SK-N-MC (cell line): ENCODE measurements around the gene UGT1A10.

ENCODE experiments used
- DNase-seq: peaks from one replicate; pipeline ENCODE4 v3.0.0-alpha.2; 2011; ENCODE audit warnings: low read depth, low spot score
- H3K27ac ChIP-seq: fragments of 200-600 bp; sonication (generic); 2 replicates; pipeline ENCODE4 v1.5.1; 2016; ENCODE audit warnings: mixed run types
- H3K36me3 ChIP-seq: fragments of 200-600 bp; sonication (generic); 2 replicates; pipeline ENCODE4 v1.6.1; 2017; ENCODE audit warnings: antibody characterized with exemption, low read length, mixed read lengths; ENCODE audit not compliant: insufficient read depth
- H3K4me3 ChIP-seq: fragments of 200-600 bp; sonication (generic); 2 replicates; pipeline ENCODE4 v1.5.1; 2016
- H3K9ac ChIP-seq: fragments of 200-600 bp; sonication (generic); 2 replicates; pipeline ENCODE4 v1.8.0; 2017; ENCODE audit warnings: mixed run types, mixed read lengths; ENCODE audit not compliant: insufficient read length
- H3K9me3 ChIP-seq: fragments of 200-600 bp; sonication (generic); 2 replicates; pipeline ENCODE4 v1.6.1; 2017; ENCODE audit warnings: low read depth, mild to moderate bottlenecking, antibody characterized with exemption, low read length, moderate library complexity, mixed read lengths
- EZH2 ChIP-seq: fragments of 200-600 bp; sonication (generic); IDR thresholded peaks from one replicate; pipeline ENCODE4 v1.6.1; 2017; ENCODE audit warnings: antibody characterized with exemption
- FOXP2 ChIP-seq: optimal IDR thresholded peaks from 2 replicates; pipeline ENCODE3; 2011; ENCODE audit warnings: mild to moderate bottlenecking, moderate library complexity; ENCODE audit not compliant: insufficient read depth; ENCODE audit errors: extremely low read length, control extremely low read depth
- POLR2AphosphoS5 ChIP-seq: IDR thresholded peaks from 2 replicates; pipeline ENCODE4 v1.6.1; 2012; ENCODE audit warnings: mild to moderate bottlenecking, low read depth, low read length, borderline replicate concordance

The UGT1A10 gene

GRCh38 chr2:233754872-233755611 lies 118.8 kb downstream of the UGT1A10 start:
- H3K4me3 ChIP-seq: no peak overlapping the region
- no peak overlapping the region for H3K27ac ChIP-seq
- no peak overlapping the region for H3K9ac ChIP-seq
- no peak for DNase-seq
- H3K9me3 ChIP-seq: no peaks in the 10 kb centered on the region
- no peak for TF ChIP-seq EZH2
- no peak for TF ChIP-seq POLR2AphosphoS5
- no peak for TF ChIP-seq FOXP2
- H3K36me3 ChIP-seq: no peaks in the 10 kb centered on the region

- H3K27ac ChIP-seq: no peak overlapping the region
Observed at GRCh38 chr2:233756429-233757081, 120.3 kb downstream of the UGT1A10 start.

GRCh38 chr2:233758141-233758540 lies 121.9 kb downstream of the UGT1A10 start:
- Histone ChIP-seq H3K9ac (no peak overlapping the region), H3K27ac (no peak overlapping the region), H3K36me3 (no peaks in the 10 kb centered on the region), H3K9me3 (no peaks in the 10 kb centered on the region), H3K4me3 (no peak overlapping the region)
- TF ChIP-seq POLR2AphosphoS5 (no peak), FOXP2 (no peak), EZH2 (no peak)
- no peak for DNase-seq

More at GRCh38 chr2:233756429-233757081, 120.3 kb downstream of the UGT1A10 start:
- no peak for DNase-seq
- no peak overlapping the region for H3K4me3 ChIP-seq
- no peaks in the 10 kb centered on the region for H3K36me3 ChIP-seq
- H3K9me3 ChIP-seq: no peaks in the 10 kb centered on the region
- H3K9ac ChIP-seq: no peak overlapping the region
- TF ChIP-seq FOXP2: no peak
- no peak for TF ChIP-seq POLR2AphosphoS5
- TF ChIP-seq EZH2: no peak

- Histone ChIP-seq H3K4me3 (no peak overlapping the region), H3K9ac (no peak overlapping the region), H3K27ac (no peak overlapping the region), H3K9me3 (no peaks in the 10 kb centered on the region), H3K36me3 (no peaks in the 10 kb centered on the region)
- no peak for DNase-seq
- TF ChIP-seq EZH2 (no peak), FOXP2 (no peak), POLR2AphosphoS5 (no peak)
Observed at GRCh38 chr2:233758849-233759248, 122.6 kb downstream of the UGT1A10 start.

- TF ChIP-seq EZH2 (no peak), POLR2AphosphoS5 (no peak), FOXP2 (no peak)
- Histone ChIP-seq H3K9me3 (no peaks in the 10 kb centered on the region), H3K27ac (no peak within 1 kb of the TSS), H3K36me3 (no peaks in the 10 kb centered on the region), H3K4me3 (no peak within 1 kb of the TSS), H3K9ac (no peak within 1 kb of the TSS)
- DNase-seq: no peak
Observed at GRCh38 chr2:233760043-233760442, 123.8 kb downstream of the UGT1A10 start, which contains the start of gene UGT1A1. TSS of gene UGT1A1 (plus strand) at chr2:233760270. CDS start at chr2:233760288, 18 bp downstream.

GRCh38 chr2:233761040-233761769 lies 125.0 kb downstream of the UGT1A10 start:
- Histone ChIP-seq H3K9me3 (no peaks in the 10 kb centered on the region), H3K27ac (no peak overlapping the region), H3K9ac (no peak overlapping the region), H3K4me3 (no peak overlapping the region), H3K36me3 (no peaks in the 10 kb centered on the region)
- TF ChIP-seq POLR2AphosphoS5 (no peak), FOXP2 (no peak), EZH2 (no peak)
- no peak for DNase-seq

- H3K9ac ChIP-seq: no peak overlapping the region
- H3K27ac ChIP-seq: no peak overlapping the region
- no peaks in the 10 kb centered on the region for H3K9me3 ChIP-seq
- no peak overlapping the region for H3K4me3 ChIP-seq
- TF ChIP-seq EZH2: no peak
- no peak for TF ChIP-seq FOXP2
- no peak for TF ChIP-seq POLR2AphosphoS5
- DNase-seq: no peak
- H3K36me3 ChIP-seq: no peaks in the 10 kb centered on the region
Observed at GRCh38 chr2:233764264-233764663, 128.0 kb downstream of the UGT1A10 start.

GRCh38 chr2:233764761-233765160 lies 128.5 kb downstream of the UGT1A10 start:
- no peak overlapping the region for H3K9ac ChIP-seq
- H3K27ac ChIP-seq: no peak overlapping the region
- no peak overlapping the region for H3K4me3 ChIP-seq
- no peaks in the 10 kb centered on the region for H3K36me3 ChIP-seq
- TF ChIP-seq EZH2 (no peak), POLR2AphosphoS5 (no peak), FOXP2 (no peak)
- no peaks in the 10 kb centered on the region for H3K9me3 ChIP-seq
- DNase-seq: no peak
